H9 (cell line): ENCODE results near the gene BTRC. TPM values are rescaled to one million over a fixed set of nuclear protein-coding genes. Genes with fewer than 3 reads are reported as not detected.

Experiments used
- DNase-seq: peaks from one replicate; pipeline ENCODE4 v3.0.0-alpha.2; 2017
- H2AFZ ChIP-seq: one replicate; pipeline ENCODE4 v1.6.1; 2013; ENCODE audit warnings: mild to moderate bottlenecking, low read length, control low read depth, moderate library complexity
- H2AK5ac ChIP-seq: 2 replicates; pipeline ENCODE4 v1.6.1; 2013; ENCODE audit warnings: low read length, control low read depth, mixed read lengths; ENCODE audit not compliant: insufficient read length
- H2BK120ac ChIP-seq: one replicate; pipeline ENCODE4 v1.6.1; 2013; ENCODE audit warnings: low read depth, mild to moderate bottlenecking, low read length, control low read depth, inconsistent platforms; ENCODE audit not compliant: poor library complexity, severe bottlenecking
- H2BK12ac ChIP-seq: 2 replicates; pipeline ENCODE4 v1.6.1; 2013; ENCODE audit warnings: low read length, control low read depth, mixed read lengths, low read depth; ENCODE audit not compliant: insufficient read length
- H2BK15ac ChIP-seq: 2 replicates; pipeline ENCODE4 v1.6.1; 2013; ENCODE audit warnings: low read depth, low read length, control low read depth
- H2BK20ac ChIP-seq: one replicate; pipeline ENCODE4 v1.6.1; 2013; ENCODE audit warnings: low read depth, mild to moderate bottlenecking, low read length, control low read depth, inconsistent platforms; ENCODE audit not compliant: poor library complexity, severe bottlenecking
- H2BK5ac ChIP-seq: 2 replicates; pipeline ENCODE4 v1.6.1; 2013; ENCODE audit warnings: low read length, control low read depth, mixed read lengths; ENCODE audit not compliant: insufficient read length
- H3K14ac ChIP-seq: 2 replicates; pipeline ENCODE4 v1.6.1; 2013; ENCODE audit warnings: low read length, control low read depth; ENCODE audit not compliant: insufficient read depth
- H3K18ac ChIP-seq: 2 replicates; pipeline ENCODE4 v1.6.1; 2013; ENCODE audit warnings: low read depth, mild to moderate bottlenecking, mixed read lengths, low read length, control low read depth; ENCODE audit not compliant: insufficient read length
- H3K23ac ChIP-seq: 2 replicates; pipeline ENCODE4 v1.6.1; 2013; ENCODE audit warnings: low read length, control low read depth, mixed read lengths, low read depth; ENCODE audit not compliant: insufficient read length
- H3K23me2 ChIP-seq: 2 replicates; pipeline ENCODE4 v1.6.1; 2013; ENCODE audit warnings: low read depth, mild to moderate bottlenecking, mixed read lengths, low read length, control low read depth; ENCODE audit not compliant: insufficient read length, poor library complexity, severe bottlenecking
- H3K27ac ChIP-seq: 2 replicates; pipeline ENCODE4 v1.5.1; 2013; ENCODE audit warnings: low read length, control low read depth, mixed read lengths, low read depth; ENCODE audit not compliant: insufficient read length
- H3K27me3 ChIP-seq: 2 replicates; pipeline ENCODE4 v1.6.1; 2013; ENCODE audit warnings: low read length, control low read depth, inconsistent platforms; ENCODE audit not compliant: insufficient read depth
- H3K4ac ChIP-seq: 2 replicates; pipeline ENCODE4 v1.6.1; 2013; ENCODE audit warnings: low read depth, mild to moderate bottlenecking, control low read depth, inconsistent platforms, low read length, moderate library complexity
- H3K4me1 ChIP-seq: 2 replicates; pipeline ENCODE4 v1.6.1; 2013; ENCODE audit warnings: low read length, control low read depth, inconsistent platforms; ENCODE audit not compliant: insufficient read depth
- H3K4me2 ChIP-seq: 2 replicates; pipeline ENCODE4 v1.6.1; 2013; ENCODE audit warnings: low read length, control low read depth, mixed read lengths; ENCODE audit not compliant: insufficient read length, insufficient read depth
- H3K56ac ChIP-seq: 2 replicates; pipeline ENCODE4 v1.6.1; 2013; ENCODE audit warnings: low read depth, mild to moderate bottlenecking, mixed read lengths, low read length, control low read depth; ENCODE audit not compliant: insufficient read length
- H3K79me1 ChIP-seq: 2 replicates; pipeline ENCODE4 v1.6.1; 2013; ENCODE audit warnings: low read depth, mild to moderate bottlenecking, moderate library complexity, low read length, control low read depth, inconsistent platforms; ENCODE audit not compliant: insufficient read depth, poor library complexity, severe bottlenecking
- H3K79me2 ChIP-seq: 2 replicates; pipeline ENCODE4 v1.6.1; 2013; ENCODE audit warnings: low read length, control low read depth, inconsistent platforms; ENCODE audit not compliant: insufficient read depth
- H3K9ac ChIP-seq: 2 replicates; pipeline ENCODE4 v1.6.1; 2013; ENCODE audit warnings: low read length, control low read depth, mixed read lengths; ENCODE audit not compliant: insufficient read length; ENCODE audit errors: extremely low read depth
- H3K9me3 ChIP-seq: one replicate; pipeline ENCODE4 v1.6.1; 2013; ENCODE audit warnings: low read depth, low read length, inconsistent platforms; ENCODE audit not compliant: control insufficient read depth
- H3T11ph ChIP-seq: one replicate; pipeline ENCODE4 v1.6.1; 2013; ENCODE audit warnings: mild to moderate bottlenecking, low read length, control low read depth, inconsistent platforms
- H4K20me1 ChIP-seq: one replicate; pipeline ENCODE4 v1.6.1; 2013; ENCODE audit not compliant: control insufficient read depth, insufficient read length, insufficient read depth
- H4K5ac ChIP-seq: 2 replicates; pipeline ENCODE4 v1.6.1; 2013; ENCODE audit warnings: low read depth, mild to moderate bottlenecking, mixed read lengths, low read length, control low read depth; ENCODE audit not compliant: insufficient read length
- H4K8ac ChIP-seq: replicated peaks from 2 replicates; pipeline ENCODE4 v1.6.1; 2013; ENCODE audit warnings: low read length, control low read depth, mixed read lengths, low read depth; ENCODE audit not compliant: insufficient read length
- H4K91ac ChIP-seq: 2 replicates; pipeline ENCODE4 v1.6.1; 2013; ENCODE audit warnings: low read depth, mild to moderate bottlenecking, moderate library complexity, mixed read lengths, low read length, control low read depth; ENCODE audit not compliant: insufficient read length
- H3K27ac Mint-ChIP-seq, 3 experiments: 2 replicates in 2 of 3; 3 replicates in 1 of 3; pipeline ENCODE4 v1.8.0; 2020 to 2021; ENCODE audit warnings: mixed read lengths in 3 of 3, mild to moderate bottlenecking in 1 of 3, moderate library complexity in 1 of 3
- H3K27me3 Mint-ChIP-seq: 2 replicates; pipeline ENCODE4 v1.8.0; 2021; ENCODE audit warnings: low read depth, mild to moderate bottlenecking, moderate library complexity, mixed read lengths
- H3K36me3 Mint-ChIP-seq, 3 experiments: 2 replicates in 2 of 3; 3 replicates in 1 of 3; pipeline ENCODE4 v1.8.0; 2020 to 2021; ENCODE audit warnings: low read depth in 3 of 3, mixed read lengths in 3 of 3; ENCODE audit not compliant: insufficient read depth in 1 of 3
- H3K4me1 Mint-ChIP-seq, 2 experiments: 2 replicates each; pipeline ENCODE4 v1.8.0; 2020; ENCODE audit warnings: mixed read lengths in 2 of 2
- H3K4me3 Mint-ChIP-seq, 2 experiments: 2 replicates in 1 of 2; 3 replicates in 1 of 2; pipeline ENCODE4 v1.8.0; 2020 to 2021; ENCODE audit warnings: mild to moderate bottlenecking in 2 of 2, mixed read lengths in 2 of 2, moderate library complexity in 1 of 2
- H3K9me3 Mint-ChIP-seq, 2 experiments: 2 replicates in 1 of 2; 3 replicates in 1 of 2; pipeline ENCODE4 v1.8.0; 2020; ENCODE audit warnings: mild to moderate bottlenecking in 2 of 2, mixed read lengths in 2 of 2, moderate library complexity in 1 of 2
- total RNA-seq: library from RNA; stranded (reverse); gene quantifications from 2 replicates; pipeline ENCODE4 v1.2.1, GENCODE V29; 2021
- TF ChIP-seq, protein P1 (sequence below): fragments of 200-600 bp; sonication (generic); conservative IDR thresholded peaks from 3 replicates; pipeline ENCODE4 v1.8.0; 2021; ENCODE audit warnings: antibody characterized with exemption, mild to moderate bottlenecking

BTRC gene
- total RNA-seq, 1 experiment from 2014 or later: 24.2 TPM

DNA sequence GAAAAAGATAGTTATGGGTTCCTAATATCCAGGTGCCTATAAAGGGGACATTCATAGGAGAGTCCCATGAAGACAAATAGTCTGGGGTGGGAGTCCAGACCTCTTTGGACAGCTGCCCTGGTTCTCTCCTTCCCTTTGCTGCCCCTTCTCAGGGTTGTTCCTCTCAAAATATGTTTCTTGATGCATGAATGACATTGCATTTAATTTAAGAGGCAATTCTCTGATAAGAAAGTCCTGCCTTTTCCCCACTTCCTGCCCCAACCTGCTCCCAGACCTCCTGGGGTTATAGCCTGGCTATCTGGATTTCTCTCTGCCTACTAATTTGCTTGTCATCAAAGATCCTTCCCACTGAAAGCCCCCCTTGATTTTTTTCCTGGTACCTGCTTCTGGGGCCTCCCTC, 12.5 kb upstream of the BTRC start:
- Histone ChIP-seq H3K23me2 (no peaks in the 10 kb centered on the region), H3K56ac (no peak overlapping the region), H4K5ac (no peak overlapping the region), H2AK5ac (no peak overlapping the region), H3K79me1 (no peaks in the 10 kb centered on the region), H2BK12ac (no peak overlapping the region), H3K79me2 (no peaks in the 10 kb centered on the region), H3K27me3 (no peaks in the 10 kb centered on the region), H4K8ac (no peak overlapping the region), H4K20me1 (no peaks in the 10 kb centered on the region), H2BK15ac (no peak overlapping the region), H3K4ac (no peak overlapping the region), H2BK120ac (no peak overlapping the region), H3T11ph (no peak overlapping the region), H3K14ac (no peak overlapping the region), H3K9ac (no peak overlapping the region), H3K27ac (no peak overlapping the region), H3K9me3 (no peaks in the 10 kb centered on the region), H3K4me2 (no peak overlapping the region), H4K91ac (no peak overlapping the region), H3K4me1 (no peaks in the 10 kb centered on the region), H2AFZ (no peak overlapping the region), H2BK5ac (no peak overlapping the region), H3K23ac (no peak overlapping the region), H2BK20ac (no peak overlapping the region), H3K18ac (no peak overlapping the region)
- Mint-ChIP-seq H3K9me3 (no peaks in the 10 kb centered on the region), H3K36me3 (no peaks in the 10 kb centered on the region), H3K4me3 (no peak overlapping the region), H3K27me3 (peaks cover 8% of the 10 kb centered on the region), H3K27ac (no peak overlapping the region), H3K4me1 (peaks cover 0 to 6% of the 10 kb centered on the region in 2 experiments; a peak in 2 of 4 replicates)
- DNase-seq: no peak
- TF ChIP-seq, protein P1, sequence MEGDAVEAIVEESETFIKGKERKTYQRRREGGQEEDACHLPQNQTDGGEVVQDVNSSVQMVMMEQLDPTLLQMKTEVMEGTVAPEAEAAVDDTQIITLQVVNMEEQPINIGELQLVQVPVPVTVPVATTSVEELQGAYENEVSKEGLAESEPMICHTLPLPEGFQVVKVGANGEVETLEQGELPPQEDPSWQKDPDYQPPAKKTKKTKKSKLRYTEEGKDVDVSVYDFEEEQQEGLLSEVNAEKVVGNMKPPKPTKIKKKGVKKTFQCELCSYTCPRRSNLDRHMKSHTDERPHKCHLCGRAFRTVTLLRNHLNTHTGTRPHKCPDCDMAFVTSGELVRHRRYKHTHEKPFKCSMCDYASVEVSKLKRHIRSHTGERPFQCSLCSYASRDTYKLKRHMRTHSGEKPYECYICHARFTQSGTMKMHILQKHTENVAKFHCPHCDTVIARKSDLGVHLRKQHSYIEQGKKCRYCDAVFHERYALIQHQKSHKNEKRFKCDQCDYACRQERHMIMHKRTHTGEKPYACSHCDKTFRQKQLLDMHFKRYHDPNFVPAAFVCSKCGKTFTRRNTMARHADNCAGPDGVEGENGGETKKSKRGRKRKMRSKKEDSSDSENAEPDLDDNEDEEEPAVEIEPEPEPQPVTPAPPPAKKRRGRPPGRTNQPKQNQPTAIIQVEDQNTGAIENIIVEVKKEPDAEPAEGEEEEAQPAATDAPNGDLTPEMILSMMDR: no peak
